Spleen (tissue), 11 donors: ENCODE measurements around the gene PNMA1. TPM values are rescaled to one million over a fixed set of nuclear protein-coding genes. Genes with fewer than 3 reads are reported as not detected.
A peak's percentile ranks its signal among the peaks of the same experiment; 100 is the strongest.

Experiments used
- DNase-seq: peaks from one replicate; pipeline ENCODE4 v3.0.0-alpha.2; 2020
- H3K27ac ChIP-seq, 8 donors: fragments of 200-600 bp; sonication (generic) in 7 of 8; 1 replicate in 4 of 8; 2 replicates in 4 of 8; pipeline versions ENCODE4 v1.5.0 to v1.8.0; 2016 to 2021; ENCODE audit warnings: inconsistent platforms in 4 of 8, mild to moderate bottlenecking in 4 of 8, moderate library complexity in 1 of 8
- H3K27me3 ChIP-seq, 7 donors: fragments of 200-600 bp; sonication (generic) in 6 of 7; replicated peaks in 1 of 7; 1 replicate in 4 of 7; 2 replicates in 3 of 7; pipeline versions ENCODE4 v1.5.0 to v1.8.0; 2016 to 2021; ENCODE audit warnings: inconsistent platforms in 3 of 7, mild to moderate bottlenecking in 1 of 7
- H3K36me3 ChIP-seq, 6 donors: fragments of 200-600 bp; sonication (generic) in 5 of 6; 1 replicate in 4 of 6; 2 replicates in 2 of 6; pipeline versions ENCODE4 v1.5.0 to v1.8.0; 2016 to 2021; ENCODE audit warnings: inconsistent platforms in 2 of 6
- H3K4me1 ChIP-seq, 6 donors: fragments of 200-600 bp; sonication (generic) in 5 of 6; 1 replicate in 3 of 6; 2 replicates in 3 of 6; pipeline versions ENCODE4 v1.5.0 to v1.8.0; 2016 to 2021; ENCODE audit warnings: inconsistent platforms in 3 of 6
- H3K4me3 ChIP-seq, 8 donors: fragments of 200-600 bp; sonication (generic) in 7 of 8; 1 replicate in 4 of 8; 2 replicates in 4 of 8; pipeline versions ENCODE4 v1.5.0 to v1.8.0; 2016 to 2021; ENCODE audit warnings: inconsistent platforms in 4 of 8, mild to moderate bottlenecking in 4 of 8, moderate library complexity in 2 of 8
- H3K9me3 ChIP-seq, 8 donors: fragments of 200-600 bp; sonication (generic) in 7 of 8; 1 replicate in 4 of 8; 2 replicates in 4 of 8; pipeline versions ENCODE4 v1.5.0 to v1.8.0; 2016 to 2021; ENCODE audit warnings: inconsistent platforms in 4 of 8
- POLR2A ChIP-seq, 3 donors: fragments of 450-650 bp; IDR thresholded peaks; one replicate each; pipeline ENCODE4 v1.5.1; 2017; ENCODE audit warnings: antibody characterized with exemption in 3 of 3, mild to moderate bottlenecking in 1 of 3
- POLR2AphosphoS5 ChIP-seq, 3 donors: sonication (generic); formaldehyde crosslinking; IDR thresholded peaks; one replicate each; pipeline ENCODE4 v1.5.1; 2017; ENCODE audit warnings: antibody characterized with exemption in 3 of 3
- whole genome bisulfite sequencing, 5 donors: extraction: QIAGEN DNeasy Blood & Tissue Kit in 3 of 5; methylation state at CpG; one replicate each; pipeline versions ENCODE4 v1.1.5 to v1.1.7; 2013 to 2018; 5-methylcytosine and 5-hydroxymethylcytosine counted together
- intact Hi-C: fragments of 100-400 bp; cut with DNase I; formaldehyde crosslinking; loops from one replicate; pipeline ENCODE4 v1.15.0; 2023; ENCODE audit warnings: low total_unique reads
- polyA plus RNA-seq, 3 donors: library from polyadenylated mRNA; stranded (reverse); fragments of 200-250 nt; gene quantifications; one replicate each; pipeline ENCODE4 v1.2.1, GENCODE V29; 2013
- total RNA-seq, 7 donors: library from RNA; depleted of rRNA in 3 of 7; stranded (reverse); fragments of >200 nt in 3 of 7; fragmentation: NEBNext Ultra II Directional in 4 of 7; extraction: Animal tissue kit (Norgen Biotek cat#: 25700) in 4 of 7; gene quantifications; one replicate each; pipeline versions ENCODE4 v1.1.0 to v1.2.1, GENCODE V29; 2016 to 2021
- TF ChIP-seq, protein P1 (sequence below), 11 experiments: fragments of 200-600 bp in 7 of 11; fragments of 450-650 bp in 4 of 11; sonication (generic) in 4 of 11; IDR thresholded peaks in 8 of 11; conservative IDR thresholded peaks in 3 of 11; 1 replicate in 7 of 11; 2 replicates in 4 of 11; pipeline versions ENCODE4 v1.4.0 to v1.8.0; 2016 to 2021; ENCODE audit warnings: antibody characterized with exemption in 11 of 11, inconsistent platforms in 4 of 11, mild to moderate bottlenecking in 1 of 11
- donor health status: healthy with polysubstance abuse.
- donor health status: DM: no; HTN: no; CAD: no; lungs with moderate emphysema.
- donor health status: DM: no; HTN: no; CAD: no.
- donor health status: Bipolar disorder and iron deficiency.
- donor health status: healthy.
- donor health status: DM: no; HTN: no; CAD: no.
- donor health status: DM: yes; HTN: yes; CAD: no.

PNMA1 gene
- total and polyA plus RNA-seq, 10 donors = 13.1 to 31.8 (median 22.2) TPM

DNA sequence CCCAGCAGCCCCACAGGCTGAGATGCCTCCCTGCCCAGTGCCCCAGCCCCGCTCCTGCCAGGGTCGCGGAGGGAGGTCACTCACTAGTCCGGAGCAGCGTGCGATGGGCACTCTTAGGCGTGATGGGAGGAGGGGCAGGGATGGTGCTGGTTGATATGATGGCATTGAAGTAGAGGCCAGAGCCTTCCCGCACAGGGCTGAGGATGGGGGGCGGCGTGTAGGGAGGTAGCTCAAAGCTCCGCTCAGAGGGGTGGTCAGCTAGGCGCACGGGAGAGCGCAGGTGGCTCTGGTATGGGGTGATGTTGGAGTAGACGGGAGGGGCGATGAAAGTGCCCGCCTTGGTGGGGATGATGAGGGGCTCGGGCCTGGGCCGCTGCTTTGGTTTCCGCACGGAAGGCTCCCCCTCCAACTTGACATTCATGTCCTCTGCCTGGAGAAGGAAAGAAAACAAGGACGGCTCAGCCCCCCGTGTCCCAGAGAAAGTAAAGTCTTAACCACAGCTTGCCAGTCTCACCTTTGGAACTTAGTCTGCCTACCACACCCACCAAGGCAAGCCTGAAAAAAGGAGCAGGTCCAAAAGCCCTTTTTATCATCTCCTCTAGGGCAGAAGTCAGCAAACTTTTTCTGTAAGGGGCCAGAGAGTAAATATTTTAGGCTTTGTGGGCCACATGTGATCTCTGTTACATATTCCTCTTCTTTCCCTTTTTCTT lies 15.5 kb upstream of the PNMA1 start:
- Histone ChIP-seq H3K27ac (peak overlapping the region in 7 of 8 donors; percentile 24 to 82 (median 72)), H3K27me3 (no peaks in the 10 kb centered on the region), H3K4me1 (peaks cover 22 to 87% (median 69%) of the 10 kb centered on the region in 6 donors), H3K36me3 (peaks cover 3 to 100% (median 68%) of the 10 kb centered on the region in 6 donors), H3K4me3 (no peak overlapping the region), H3K9me3 (no peaks in the 10 kb centered on the region)
- TF ChIP-seq POLR2AphosphoS5 (IDR thresholded peaks at IDR 0.05) (peak in 2 of 3 donors; percentile 37 to 71), POLR2A (IDR thresholded peaks at IDR 0.05) (no peak)
- intact Hi-C loops = loop anchor here (5.0 to 10.0 kb wide), 2 partner anchors 55 to 98 kb away; no protein-coding TSS in a partner anchor
- no peak for DNase-seq
- WGBS, 5 donors = 89 to 93% (median 91%) methylated on average over 23 of the region's 23 CpGs

DNA sequence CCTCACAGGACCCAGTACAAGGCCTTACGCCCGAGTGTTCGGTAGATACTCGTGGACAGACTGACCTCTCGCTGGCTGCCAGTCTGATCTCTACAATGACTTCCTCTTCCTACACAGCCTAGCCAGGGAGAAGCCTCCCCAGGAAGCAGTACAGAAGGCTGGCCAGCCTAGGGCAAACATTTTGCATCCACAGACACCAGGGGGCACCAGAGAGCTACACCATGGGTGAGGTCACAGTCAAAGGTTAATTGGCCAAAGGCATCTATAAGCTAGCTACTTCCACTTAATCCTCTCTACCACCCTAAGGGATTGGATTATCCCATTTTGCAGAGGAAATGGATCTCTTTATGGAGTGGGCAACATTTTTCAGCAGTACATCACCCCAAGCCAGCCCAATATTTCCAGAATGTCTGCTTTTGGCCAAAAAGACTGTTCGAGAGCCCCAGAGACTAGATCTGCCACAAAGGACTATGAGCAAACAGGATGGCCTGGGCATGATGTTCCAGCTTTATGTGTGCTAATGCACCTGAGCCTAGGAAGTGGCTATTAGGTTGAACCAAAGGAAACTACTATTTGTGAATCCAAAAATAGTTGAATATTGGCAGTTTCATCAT lies 14.6 kb upstream of the PNMA1 start:
- no peak overlapping the region for H3K4me3 ChIP-seq
- peaks cover 3 to 100% (median 69%) of the 10 kb centered on the region in 6 donors for H3K36me3 ChIP-seq
- H3K27ac ChIP-seq = peak overlapping the region in 7 of 8 donors; percentile 24 to 82 (median 72)
- peak in 2 of 3 donors; percentile 73 to 89 for TF ChIP-seq POLR2AphosphoS5 (IDR thresholded peaks at IDR 0.05)
- TF ChIP-seq, protein P1, sequence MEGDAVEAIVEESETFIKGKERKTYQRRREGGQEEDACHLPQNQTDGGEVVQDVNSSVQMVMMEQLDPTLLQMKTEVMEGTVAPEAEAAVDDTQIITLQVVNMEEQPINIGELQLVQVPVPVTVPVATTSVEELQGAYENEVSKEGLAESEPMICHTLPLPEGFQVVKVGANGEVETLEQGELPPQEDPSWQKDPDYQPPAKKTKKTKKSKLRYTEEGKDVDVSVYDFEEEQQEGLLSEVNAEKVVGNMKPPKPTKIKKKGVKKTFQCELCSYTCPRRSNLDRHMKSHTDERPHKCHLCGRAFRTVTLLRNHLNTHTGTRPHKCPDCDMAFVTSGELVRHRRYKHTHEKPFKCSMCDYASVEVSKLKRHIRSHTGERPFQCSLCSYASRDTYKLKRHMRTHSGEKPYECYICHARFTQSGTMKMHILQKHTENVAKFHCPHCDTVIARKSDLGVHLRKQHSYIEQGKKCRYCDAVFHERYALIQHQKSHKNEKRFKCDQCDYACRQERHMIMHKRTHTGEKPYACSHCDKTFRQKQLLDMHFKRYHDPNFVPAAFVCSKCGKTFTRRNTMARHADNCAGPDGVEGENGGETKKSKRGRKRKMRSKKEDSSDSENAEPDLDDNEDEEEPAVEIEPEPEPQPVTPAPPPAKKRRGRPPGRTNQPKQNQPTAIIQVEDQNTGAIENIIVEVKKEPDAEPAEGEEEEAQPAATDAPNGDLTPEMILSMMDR (IDR thresholded peaks at IDR 0.05 in 8 of 11, conservative IDR thresholded peaks at IDR 0.05 in 3 of 11) = peak; percentile 92 to 99 (median 96)
- TF ChIP-seq POLR2A (IDR thresholded peaks at IDR 0.05) = no peak
- peak; percentile 94 for DNase-seq
- intact Hi-C loops = loop anchor here (5.0 kb wide), 1 partner anchor 98 kb away; no protein-coding TSS in a partner anchor
- H3K9me3 ChIP-seq = no peaks in the 10 kb centered on the region
- WGBS, 5 donors = 21 to 29% (median 24%) methylated on average over 5 to 6 of the region's 6 CpGs
- peaks cover 28 to 95% (median 78%) of the 10 kb centered on the region in 6 donors for H3K4me1 ChIP-seq
- H3K27me3 ChIP-seq = no peaks in the 10 kb centered on the region

DNA sequence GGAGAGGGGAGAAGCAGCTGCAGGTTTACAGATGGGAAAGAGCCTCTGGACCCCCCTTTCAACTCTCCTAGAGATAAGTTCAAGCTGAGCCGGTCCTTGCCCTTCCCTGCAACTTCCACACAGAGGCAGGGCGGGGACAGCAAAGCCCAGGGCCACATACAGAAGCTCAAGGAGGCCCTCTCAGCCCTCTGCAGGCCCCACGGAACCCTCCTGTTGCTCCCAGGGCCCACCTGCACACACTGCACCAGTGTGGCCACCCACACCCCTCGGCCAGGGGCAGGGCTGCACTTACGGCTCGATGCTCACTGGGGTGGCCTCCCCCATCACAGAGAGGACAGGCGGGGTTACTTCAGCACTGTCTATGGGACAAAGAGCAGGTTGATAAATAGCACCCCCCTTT lies 13.0 kb upstream of the PNMA1 start:
- peak overlapping the region in 5 of 8 donors; percentile 72 to 82 (median 77) for H3K27ac ChIP-seq
- no peak for DNase-seq
- TF ChIP-seq, protein P1 (IDR thresholded peaks at IDR 0.05 in 8 of 11, conservative IDR thresholded peaks at IDR 0.05 in 3 of 11) = no peak
- TF ChIP-seq POLR2AphosphoS5 (IDR thresholded peaks at IDR 0.05) = no peak
- intact Hi-C loops = loop anchor here (5.0 kb wide), 1 partner anchor 100 kb away; no protein-coding TSS in a partner anchor
- H3K27me3 ChIP-seq = no peaks in the 10 kb centered on the region
- peaks cover 7 to 100% (median 75%) of the 10 kb centered on the region in 6 donors for H3K36me3 ChIP-seq
- H3K9me3 ChIP-seq = no peaks in the 10 kb centered on the region
- H3K4me3 ChIP-seq = no peak overlapping the region
- WGBS, 5 donors = 80 to 94% (median 89%) methylated on average over 1 to 7 of the region's 7 CpGs
- peaks cover 30 to 98% (median 83%) of the 10 kb centered on the region in 6 donors for H3K4me1 ChIP-seq

DNA sequence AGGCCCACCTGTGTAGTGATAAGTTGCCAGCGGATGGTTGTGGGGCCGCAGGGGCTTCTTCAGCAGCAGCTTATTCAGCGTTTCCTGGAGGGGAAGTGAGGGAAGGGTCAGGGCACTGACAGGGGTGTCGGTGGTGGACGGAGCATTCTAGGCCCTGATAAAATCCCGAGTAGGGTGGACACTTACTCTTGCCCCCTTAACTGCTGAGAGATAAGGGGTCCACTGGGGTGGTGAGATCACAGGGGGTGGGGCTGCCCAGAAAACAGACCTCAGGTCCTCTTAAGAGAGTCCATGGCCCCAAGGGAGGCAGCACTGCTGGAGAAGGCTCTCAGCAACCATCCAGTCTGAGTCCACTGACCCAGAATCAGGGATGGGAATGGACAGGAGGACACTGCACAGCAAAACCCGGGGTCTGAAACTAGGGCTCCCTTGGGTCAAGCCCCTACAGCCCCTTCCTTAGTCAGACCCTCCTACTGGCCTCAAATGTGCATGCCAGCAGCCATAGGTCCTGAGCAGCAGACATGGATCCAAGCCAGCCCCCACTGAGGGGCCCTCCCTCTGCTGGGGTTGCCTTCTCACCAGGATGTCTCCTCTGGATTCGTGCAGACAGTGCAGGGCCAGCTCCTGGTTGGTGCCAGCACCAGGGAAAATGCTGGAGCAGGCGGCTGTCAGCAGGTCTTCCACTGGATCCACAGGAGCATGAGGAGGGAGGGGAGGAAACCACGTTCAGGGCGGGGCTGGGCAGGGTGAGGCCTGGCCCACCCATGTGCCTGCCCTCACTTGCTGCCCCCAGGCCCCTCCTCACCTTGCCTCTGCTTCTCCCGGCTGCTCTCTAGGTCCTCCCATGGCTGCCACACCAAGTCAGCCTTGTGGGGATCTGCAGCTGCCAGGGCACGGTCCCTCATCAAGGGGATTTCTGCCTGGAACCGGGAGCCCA lies 12.1 kb upstream of the PNMA1 start:
- peaks cover 30 to 94% (median 74%) of the 10 kb centered on the region in 6 donors for H3K4me1 ChIP-seq
- TF ChIP-seq, protein P1 (IDR thresholded peaks at IDR 0.05 in 8 of 11, conservative IDR thresholded peaks at IDR 0.05 in 3 of 11) = no peak
- TF ChIP-seq POLR2A (IDR thresholded peaks at IDR 0.05) (no peak), POLR2AphosphoS5 (IDR thresholded peaks at IDR 0.05) (peak in 2 of 3 donors; percentile 23 to 52)
- no peak for DNase-seq
- peaks cover 7 to 100% (median 83%) of the 10 kb centered on the region in 6 donors for H3K36me3 ChIP-seq
- peak overlapping the region in 6 of 8 donors; percentile 22 to 82 (median 74) for H3K27ac ChIP-seq
- H3K27me3 ChIP-seq = no peaks in the 10 kb centered on the region
- intact Hi-C loops = loop anchor here (5.0 kb wide), 1 partner anchor 101 kb away; no protein-coding TSS in a partner anchor
- H3K4me3 ChIP-seq = no peak overlapping the region
- H3K9me3 ChIP-seq = no peaks in the 10 kb centered on the region
- WGBS, 5 donors = 62 to 81% (median 70%) methylated on average over 11 to 14 of the region's 14 CpGs
